PC-3 (cell line): ENCODE measurements around the gene TIPARP.

Source experiments
- CTCF ChIP-seq: fragments of 300-600 bp; sonication (generic); conservative IDR thresholded peaks from 2 replicates; pipeline ENCODE4 v1.5.1; 2017; ENCODE audit warnings: antibody characterized with exemption, low read depth, mild to moderate bottlenecking, low read length
- EZH2phosphoT487 ChIP-seq: fragments of 300-600 bp; sonication (generic); IDR thresholded peaks from 2 replicates; pipeline ENCODE4 v1.6.1; 2018; ENCODE audit warnings: mild to moderate bottlenecking, antibody characterized with exemption, low read length, borderline replicate concordance

- TF ChIP-seq CTCF: no peak
- TF ChIP-seq EZH2phosphoT487: no peak
Observed at GRCh38 chr3:156659260-156659659, 15.1 kb upstream of the TIPARP start.
